HG03280 (cell line): ENCODE measurements around the gene TMEM38B.
"Not testable (repeated sequence)": the region's sequence is repeated elsewhere in the genome, so short reads cannot be mapped to it uniquely, and the experiment has no call there.

Experiments used
- ATAC-seq: cut with Tn5 transposase; IDR thresholded peaks from one replicate; pipeline ENCODE4 v1.9.1; 2021; ENCODE audit warnings: mild to moderate bottlenecking, moderate library complexity; ENCODE audit not compliant: unreplicated experiment

The TMEM38B gene

GRCh38 chr9:105714020-105714331 is 19.6 kb downstream of the TMEM38B start:
- ATAC-seq = no peak

DNA sequence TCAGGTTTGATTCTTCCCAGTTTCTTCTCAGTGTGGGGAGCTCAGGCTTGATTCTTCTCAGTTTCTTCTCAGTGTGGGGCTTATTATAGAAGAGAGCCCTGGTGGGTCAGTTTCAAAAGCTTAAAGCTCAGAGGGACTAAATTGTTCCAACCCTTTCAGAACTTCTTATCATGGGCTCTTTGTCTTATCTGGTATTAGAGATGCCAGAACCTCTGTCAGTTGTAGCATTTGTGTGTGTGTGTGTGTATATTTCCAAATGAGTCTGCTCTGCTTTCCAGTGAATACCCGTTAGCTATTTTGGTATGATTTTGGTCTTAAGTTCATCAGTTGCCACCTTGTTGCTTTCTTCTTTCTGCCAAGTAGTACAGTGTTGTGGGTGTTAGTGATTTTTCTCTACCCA is 21.8 kb downstream of the TMEM38B start:
- no peak for ATAC-seq

- no peak for ATAC-seq
Observed at GRCh38 chr9:105722099-105722498, 27.8 kb downstream of the TMEM38B start.

DNA sequence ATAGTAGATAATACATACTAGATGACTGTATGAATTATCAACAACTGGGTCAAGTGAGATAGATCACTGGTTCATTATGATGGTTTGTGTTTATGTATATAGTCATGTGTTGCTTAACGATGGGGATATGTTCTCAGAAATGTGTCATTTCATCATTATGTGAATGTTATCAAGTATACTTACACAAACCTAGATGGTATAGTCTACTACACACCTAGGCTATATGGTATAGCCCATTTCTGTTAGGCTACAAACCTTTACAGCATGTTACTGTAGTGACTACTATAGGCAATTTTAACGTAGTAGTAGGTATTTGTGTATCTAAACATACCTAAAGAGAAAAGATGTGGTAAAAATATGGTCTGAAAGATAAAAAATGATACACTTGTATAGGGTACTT is 31.0 kb downstream of the TMEM38B start:
- no peak for ATAC-seq

- ATAC-seq = not testable (repeated sequence)
Observed at GRCh38 chr9:105728230-105728629, 33.9 kb downstream of the TMEM38B start.

DNA sequence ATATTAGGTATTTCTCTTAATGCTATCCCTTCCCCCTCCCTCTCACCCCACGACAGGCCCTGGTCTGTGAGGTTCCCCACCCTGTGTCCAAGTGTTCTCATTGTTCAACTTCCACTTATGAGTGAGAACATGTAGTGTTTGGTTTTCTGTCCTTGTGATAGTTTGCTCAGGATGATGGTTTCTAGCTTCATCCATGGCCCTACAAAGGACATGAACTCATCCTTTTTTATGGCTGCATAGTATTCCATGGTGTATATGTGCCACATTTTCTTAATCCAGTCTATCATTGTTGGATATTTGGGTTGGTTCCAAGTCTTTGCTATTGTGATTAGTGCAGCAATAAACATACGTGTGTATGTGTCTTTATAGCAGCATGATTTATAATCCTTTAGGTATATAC is 37.1 kb downstream of the TMEM38B start:
- ATAC-seq = not testable (repeated sequence)

GRCh38 chr9:105735366-105735765 is 41.0 kb downstream of the TMEM38B start:
- ATAC-seq = no peak

- no peak for ATAC-seq
Observed at GRCh38 chr9:105737205-105737604, 42.9 kb downstream of the TMEM38B start.

DNA sequence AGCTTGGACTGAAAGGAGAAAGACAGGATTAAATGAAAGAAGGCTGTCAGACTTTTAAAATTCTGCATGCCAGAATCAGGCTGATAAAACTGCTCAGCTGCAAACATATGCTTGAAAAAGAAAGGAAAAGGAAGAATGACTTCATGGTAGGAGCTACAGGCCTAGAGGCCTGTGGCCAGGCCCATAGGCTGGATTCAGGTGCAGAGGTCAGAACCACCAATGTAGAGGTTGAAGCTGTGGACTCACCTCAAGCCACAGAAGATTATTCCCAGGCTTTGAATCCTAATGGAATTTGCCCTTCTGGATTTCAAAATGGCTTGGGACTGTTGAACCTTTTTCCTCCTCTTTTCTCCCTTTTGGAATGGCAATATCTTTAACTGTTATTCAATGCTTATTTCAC is 47.7 kb downstream of the TMEM38B start:
- no peak for ATAC-seq

DNA sequence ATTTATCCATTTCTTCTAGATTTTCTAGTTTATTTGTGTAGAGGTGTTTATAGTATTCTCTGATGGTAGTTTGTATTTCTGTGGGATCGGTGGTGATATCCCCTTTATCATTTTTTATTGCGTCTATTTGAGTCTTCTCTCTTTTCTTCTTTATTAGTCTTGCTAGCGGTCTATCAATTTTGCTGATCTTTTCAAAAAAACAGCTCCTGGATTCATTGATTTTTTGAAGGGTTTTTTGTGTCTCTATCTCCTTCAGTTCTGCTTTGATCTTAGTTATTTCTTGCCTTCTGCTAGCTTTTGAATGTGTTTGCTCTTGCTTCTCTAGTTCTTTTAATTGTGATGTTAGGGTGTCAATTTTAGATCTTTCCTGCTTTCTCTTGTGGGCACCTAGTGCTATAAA is 53.0 kb downstream of the TMEM38B start:
- not testable (repeated sequence) for ATAC-seq

DNA sequence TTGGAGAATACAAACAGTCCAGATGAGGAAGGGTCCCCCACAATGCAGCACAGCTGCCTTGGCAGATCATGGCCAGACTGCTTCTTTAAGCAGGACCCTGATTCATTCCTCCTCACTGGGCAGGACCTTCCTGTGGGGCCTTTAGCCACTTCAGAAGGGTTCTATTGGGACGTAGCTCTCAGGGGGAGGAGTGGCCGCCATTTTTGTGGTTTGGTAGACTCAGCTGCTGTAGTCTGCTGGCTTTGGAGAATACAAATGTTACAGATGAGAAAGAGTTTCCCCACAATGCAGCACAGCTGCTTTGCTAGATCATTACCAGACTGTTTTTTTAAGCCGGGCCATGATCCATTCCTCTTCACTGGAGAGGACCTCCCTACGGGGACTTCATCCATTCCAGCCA is 57.4 kb downstream of the TMEM38B start:
- no peak for ATAC-seq

- ATAC-seq = no peak
Observed at GRCh38 chr9:105757496-105758251, 63.3 kb downstream of the TMEM38B start.

DNA sequence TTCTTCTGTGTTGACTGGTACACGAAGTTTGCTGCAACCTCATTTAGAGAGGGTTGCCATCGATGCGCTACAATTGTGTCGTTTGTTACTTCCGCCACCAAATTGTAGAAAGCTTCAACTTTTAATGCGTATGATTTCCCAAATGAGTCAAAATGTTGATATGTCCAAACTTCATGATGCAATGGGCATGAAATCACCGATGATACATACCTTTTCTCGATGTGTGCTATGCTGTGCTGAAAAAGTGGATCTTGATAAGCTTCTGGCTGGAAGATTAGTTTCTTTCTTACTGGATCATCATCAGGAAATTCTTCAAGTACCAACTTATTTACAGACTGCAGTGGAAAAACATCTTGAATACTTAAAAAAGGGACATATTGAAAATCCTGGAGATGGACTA is 65.7 kb downstream of the TMEM38B start:
- ATAC-seq = no peak

DNA sequence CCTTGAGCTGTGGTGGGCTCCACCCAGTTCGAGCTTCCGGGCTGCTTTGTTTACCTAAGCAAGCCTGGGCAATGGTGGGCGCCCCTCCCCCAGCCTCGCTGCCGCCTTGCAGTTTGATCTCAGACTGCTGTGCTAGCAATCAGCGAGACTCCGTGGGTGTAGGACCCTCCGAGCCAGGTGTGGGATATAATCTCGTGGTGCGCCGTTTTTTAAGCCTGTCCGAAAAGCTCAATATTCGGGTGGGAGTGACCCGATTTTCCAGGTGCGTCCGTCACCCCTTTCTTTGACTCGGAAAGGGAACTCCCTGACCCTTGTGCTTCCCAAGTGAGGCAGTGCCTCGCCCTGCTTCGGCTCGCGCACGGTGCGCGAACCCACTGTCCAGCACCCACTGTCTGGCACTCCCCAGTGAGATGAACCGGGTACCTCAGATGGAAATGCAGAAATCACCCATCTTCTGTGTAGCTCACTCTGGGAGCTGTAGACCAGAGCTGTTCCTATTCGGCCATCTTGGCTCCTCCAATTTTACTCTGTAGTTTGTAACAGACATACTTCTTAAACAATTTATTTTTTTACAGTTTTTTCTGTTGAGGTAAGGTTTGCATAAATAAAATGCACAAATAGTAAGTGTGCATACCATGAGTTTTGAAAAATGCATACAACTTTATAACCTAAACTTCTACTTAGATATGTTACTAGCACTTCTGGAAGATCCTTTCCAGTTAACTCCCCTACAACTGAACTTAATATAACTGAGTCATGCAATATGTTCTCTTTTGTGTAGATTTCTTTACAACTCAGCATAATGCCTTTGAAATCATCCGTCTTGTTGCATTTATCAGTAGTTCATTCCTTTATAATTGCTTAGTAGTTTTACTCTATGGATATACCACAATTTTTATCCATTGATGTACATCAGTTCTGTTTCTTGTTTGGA is 88.5 kb downstream of the TMEM38B start:
- ATAC-seq = not testable (repeated sequence)

DNA sequence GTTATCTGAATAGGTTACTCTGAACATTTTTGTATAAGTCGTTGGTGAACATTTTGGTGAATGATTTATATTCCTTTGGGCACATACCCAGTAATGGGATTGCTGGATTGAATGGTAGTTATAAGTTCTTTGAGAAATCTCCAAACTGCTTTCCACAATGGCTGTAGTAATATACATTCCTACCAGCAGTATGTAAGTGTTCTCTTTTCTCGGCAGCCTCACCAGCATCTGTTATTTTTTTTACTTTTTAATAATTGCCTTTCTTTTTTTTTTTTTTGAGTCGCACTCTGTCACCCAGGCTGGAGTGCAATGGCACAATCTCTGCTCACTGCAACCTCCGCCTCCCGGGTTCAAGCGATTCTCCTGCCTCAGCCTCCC is 89.1 kb downstream of the TMEM38B start:
- not testable (repeated sequence) for ATAC-seq

DNA sequence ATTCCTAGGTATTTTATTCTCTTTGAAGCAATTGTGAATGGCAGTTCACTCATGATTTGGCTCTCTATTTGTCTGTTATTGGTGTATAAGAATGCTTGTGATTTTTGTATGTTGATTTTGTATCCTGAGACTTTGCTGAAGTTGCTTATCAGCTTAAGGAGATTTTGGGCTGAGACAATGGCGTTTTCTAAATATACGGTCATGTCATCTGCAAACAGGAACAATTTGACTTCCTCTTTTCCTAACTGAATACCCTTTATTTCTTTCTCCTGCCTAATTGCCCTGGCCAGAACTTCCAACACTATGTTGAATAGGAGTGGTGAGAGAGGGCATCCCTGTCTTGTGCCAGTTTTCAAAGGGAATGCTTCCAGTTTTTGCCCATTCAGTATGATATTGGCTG is 92.5 kb downstream of the TMEM38B start:
- ATAC-seq = not testable (repeated sequence)

DNA sequence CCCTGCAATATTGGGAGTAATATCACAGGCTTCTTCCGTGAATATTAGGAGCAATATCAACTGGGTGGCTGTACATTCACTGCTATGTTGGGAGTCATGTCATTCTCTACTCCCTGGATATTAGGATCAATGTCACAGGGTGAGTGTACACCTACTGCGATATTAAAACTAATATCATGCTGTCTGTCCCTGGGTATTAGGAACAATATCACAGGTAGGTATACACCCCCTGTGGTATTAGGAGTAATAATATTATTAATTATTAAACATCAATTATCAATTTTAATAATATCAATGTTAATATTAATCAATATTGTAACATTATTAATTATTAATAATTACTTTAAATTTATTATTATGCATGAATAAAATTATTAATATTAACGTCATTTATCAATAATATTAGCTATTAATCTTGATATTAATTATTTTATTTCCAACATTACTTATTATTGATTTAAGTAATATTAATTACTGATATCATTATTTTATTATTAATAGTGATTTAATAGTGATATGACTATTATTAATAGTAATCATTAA is 121.9 kb downstream of the TMEM38B start:
- ATAC-seq = no peak

DNA sequence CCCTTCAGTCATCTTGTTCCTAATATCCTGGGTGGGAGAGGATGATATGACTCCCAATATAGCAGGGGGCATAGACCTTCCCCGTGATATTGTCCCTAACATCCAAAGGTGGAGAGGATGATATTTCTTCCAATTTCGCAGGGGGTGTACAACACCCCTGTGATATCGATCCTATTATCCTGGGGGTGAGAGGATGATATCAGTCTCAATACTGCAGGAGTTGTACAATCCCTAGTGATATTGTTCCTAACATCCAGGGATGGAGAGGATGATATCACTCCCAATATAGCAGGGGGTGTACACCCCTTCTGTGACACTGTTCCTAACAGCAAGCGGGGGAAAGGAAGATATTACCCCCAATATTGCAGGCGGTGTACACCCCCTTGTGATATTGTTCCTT is 122.6 kb downstream of the TMEM38B start:
- ATAC-seq = no peak

DNA sequence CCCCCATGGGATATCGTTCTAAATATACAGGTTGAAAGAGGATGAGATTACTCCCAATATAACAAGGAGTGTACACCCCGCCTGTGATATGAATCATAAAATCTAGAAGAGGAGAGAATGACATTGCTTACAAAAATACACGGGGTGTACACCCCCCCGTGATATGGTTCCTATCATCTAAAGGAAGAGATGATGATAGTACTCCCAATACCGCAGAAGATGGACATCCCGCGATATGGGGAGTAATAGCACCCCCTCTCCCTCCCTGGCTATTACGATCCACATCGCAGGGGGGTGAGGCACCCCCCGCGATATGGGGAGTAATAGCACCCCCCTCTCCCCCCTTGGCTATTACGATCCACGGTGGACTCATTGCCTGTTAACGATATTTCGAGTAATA is 124.6 kb downstream of the TMEM38B start:
- ATAC-seq = no peak

DNA sequence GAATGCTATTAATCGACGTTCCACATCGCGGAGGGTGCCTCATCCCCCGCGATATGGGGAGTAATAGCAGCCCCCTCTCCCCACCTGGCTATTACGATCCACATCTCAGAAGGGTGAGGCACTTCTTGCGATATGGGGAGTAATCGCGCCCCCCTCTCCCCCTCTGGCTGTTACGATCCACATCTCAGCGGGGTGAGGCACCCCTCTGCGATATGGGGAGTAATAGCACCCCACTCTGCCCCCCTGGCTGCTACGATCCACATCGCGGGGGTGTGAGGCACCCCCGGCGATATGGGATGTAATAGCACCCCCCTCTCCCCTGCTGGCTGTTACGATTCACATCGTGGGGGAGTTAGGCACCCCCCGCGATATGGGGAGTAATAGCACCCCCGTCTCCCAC is 128.5 kb downstream of the TMEM38B start:
- ATAC-seq = no peak
